Measurements from ENCODE around the gene SHANK3.

GRCh38 chr22:50714150-50714549, 41.5 kb downstream of the SHANK3 start:
- TF ChIP-seq ZFX (IDR thresholded peaks at IDR 0.05) (no peak), CTCF (conservative IDR thresholded peaks at IDR 0.05) (no peak)
